Stimulated activated CD8-positive, alpha-beta memory T cell treated with anti-CD3 and anti-CD28 coated beads, Interleukin-4, amount 100 ng/mL, for 48 hours (primary cell): ENCODE results near the gene PRSS21.

Experiments used
- DNase-seq: peaks from one replicate; pipeline ENCODE4 v3.0.0-alpha.2; 2020

PRSS21 gene

DNA sequence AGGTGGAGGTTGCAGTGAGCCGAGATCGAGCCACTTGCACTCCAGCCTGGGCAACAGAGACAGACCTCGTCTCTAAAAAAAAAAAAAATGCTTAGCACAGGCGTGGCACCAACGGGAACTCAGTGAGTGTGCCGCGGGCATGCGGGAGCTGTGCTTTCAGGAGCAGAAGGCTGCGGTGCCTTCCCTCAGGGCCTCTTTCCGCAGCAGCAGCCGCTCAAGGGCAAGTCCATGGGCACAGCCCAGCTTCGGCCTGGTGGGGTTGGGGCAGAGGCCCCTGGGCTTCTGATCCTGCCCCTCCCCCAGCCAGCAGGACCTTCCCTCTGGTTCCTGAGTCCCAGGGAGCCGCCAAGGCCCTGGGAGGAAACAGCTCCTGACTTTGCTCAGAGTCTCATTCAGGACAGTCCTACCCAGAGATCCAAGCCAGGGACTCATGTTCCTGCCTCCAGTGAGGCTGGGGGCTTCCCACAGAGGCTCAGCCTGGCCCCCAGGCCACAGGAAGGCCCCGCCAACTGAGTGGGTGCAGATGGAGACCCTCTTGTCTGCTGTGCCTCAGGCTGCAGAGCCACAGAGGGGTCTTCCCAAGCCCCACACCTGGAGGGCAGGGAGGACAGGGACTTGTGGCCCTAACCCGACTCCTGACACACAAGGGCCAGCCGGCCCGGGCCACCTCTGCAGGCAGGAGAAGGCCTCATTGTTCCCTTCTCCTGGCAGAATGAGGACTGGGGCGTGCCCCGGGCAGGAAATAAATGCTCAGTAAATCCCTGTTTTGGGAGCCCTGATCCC, 9.7 kb downstream of the PRSS21 start:
- no peak for DNase-seq

DNA sequence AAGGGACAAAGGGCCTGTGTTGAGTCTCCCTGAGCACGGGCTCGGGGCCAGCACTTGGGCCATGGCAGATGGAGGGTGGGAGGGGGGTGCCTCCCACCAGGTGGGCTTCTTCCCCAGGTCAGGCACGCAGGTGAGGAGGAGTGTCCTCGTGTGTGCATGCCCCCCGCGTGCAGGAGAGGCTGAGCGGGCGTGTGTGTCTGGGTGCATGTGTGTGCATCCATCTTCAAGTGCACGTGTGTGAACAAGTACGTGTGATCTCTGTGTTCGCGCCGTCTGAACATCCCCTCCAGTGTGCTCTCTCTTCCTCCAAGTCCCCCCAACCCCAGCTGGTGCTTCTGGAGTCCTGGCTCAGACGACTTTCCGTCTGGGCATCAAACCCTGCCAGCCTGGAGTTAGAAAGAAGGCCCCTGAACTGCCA, 10.3 kb downstream of the PRSS21 start:
- DNase-seq = no peak

DNA sequence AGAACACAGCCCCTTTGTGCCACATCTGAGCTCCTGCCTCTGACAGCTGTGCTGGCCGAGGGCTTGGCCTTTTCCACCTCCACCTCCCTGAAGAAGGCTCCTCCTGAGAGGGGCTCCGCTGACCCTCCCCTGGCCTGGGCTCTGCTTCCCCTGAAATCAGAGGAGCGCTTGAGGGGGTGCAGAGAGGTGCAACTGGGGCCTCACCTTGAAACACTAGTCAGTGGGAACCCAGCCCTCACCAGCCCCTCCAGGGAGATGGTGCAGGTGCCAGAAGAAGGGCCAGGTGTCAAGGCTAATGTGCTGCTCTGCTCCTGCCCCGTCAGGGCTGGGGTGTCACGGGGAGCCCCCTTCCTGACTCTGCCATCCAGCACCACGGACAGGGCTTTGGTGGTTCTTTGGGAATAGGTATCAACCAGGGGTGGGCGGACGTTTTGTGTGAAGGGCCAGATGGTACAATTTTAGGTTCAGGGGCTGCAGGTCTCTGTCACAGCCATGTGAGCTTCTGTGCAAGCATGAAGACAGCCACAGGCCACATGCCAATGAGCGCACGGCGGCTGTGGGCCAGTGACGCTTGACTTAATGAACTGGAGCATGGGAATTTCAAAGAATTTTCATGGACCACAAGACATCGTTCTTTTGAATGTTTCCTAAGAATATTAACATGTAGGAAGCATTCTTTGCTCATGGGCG, 10.9 kb downstream of the PRSS21 start:
- DNase-seq = no peak

DNA sequence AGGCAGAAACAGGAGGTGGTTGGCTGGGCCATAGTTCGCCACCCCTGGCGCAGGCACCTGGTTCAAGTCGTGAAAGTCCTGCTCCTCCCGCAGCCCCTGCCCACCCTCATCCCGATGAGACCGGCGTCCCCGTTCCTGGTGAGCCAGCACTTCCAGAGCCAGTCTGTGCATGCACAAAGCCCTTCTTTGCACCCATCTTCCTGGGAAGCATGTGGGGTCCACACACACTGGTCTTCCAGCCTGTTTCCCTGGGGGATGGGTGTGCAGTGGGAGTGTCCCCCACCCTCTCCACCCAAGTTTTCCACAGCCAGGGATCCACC, 11.4 kb downstream of the PRSS21 start:
- no peak for DNase-seq

DNA sequence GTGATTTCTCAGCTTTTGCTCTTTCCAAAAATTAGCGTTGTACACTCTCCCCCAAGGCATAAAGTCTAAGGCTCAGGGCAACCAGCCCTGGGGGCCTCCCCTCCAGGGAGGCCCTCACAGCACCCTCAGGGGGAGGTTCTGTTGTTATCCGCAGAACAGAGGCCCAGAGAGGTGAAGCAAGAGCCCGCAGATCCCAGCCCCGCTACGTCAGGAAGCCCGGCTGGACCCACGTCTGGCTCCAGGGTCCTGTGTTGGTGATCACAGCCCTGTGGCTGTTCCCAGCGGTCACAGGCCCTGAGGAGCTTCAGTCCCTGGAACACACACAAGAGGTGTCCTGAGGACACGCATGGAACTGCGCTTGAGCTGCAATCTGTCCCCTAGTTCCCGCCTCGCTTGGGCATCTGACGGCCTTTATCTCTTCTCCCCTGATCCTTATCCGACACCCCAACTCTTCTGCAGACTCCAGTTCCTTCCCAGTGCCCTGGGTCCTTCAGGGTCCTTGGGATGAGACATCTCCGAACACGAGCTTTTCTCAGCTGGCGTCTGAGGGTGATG, 11.9 kb downstream of the PRSS21 start:
- DNase-seq = no peak

DNA sequence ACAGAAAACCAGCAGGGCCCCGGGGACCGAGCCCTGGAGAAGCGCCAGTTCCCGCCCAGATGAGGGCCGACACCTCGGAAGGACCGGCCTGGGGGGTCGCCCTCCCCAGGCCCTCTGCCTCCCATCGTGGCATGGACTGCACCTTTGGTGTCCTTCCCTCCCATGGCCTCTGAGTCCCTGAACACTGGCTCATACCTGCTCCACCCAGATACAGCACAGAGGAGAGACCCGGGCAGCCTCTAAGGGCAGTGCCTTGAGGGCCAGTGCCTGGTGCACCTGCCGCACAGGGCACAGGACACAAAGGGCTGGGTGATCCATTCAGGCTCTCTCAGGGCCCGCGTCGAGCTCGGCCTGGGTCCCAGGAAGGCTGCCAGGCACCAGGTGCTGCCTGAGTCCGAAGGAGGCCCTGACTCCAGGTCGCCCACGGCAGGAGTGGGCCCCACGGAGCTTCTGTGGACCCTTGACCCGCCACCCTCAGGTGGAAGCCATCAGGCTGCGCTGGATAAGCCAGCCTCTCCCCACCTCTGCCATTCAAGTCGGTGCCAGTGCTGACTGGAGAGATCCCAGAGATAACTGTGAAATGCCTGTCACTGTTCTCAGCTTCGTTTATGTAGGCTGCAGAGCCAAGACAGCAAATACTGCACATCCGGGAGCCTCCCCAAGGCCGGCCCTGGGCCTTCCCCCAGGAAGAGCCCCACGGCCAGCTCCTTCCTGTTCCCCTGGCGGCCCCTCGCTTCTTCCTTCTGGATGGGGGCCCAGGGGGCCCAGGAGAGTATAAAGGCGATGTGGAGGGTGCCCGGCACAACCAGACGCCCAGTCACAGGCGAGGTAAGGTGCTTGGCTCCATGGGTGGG, 12.7 kb downstream of the PRSS21 start, which contains the start of gene ZG16B:
Gene ZG16B, plus strand, starts transcription at position 803 of the 854 bp plus-strand sequence. CDS start 139 bp downstream, outside the sequence.
- DNase-seq = no peak

DNA sequence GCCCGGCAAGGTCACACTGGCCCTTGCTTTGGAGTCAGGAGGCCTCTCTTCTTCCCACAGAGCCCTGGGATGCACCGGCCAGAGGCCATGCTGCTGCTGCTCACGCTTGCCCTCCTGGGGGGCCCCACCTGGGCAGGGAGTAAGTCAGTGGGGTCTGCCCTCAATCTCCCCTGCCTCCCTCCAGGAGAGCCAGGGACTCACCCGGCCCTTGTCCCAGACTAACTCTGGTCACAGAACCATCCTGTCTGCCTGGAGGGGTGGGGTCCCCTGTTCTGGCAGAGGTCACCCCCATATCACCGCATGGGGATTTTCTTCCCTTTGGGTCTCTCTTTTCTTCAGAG, 13.3 kb downstream of the PRSS21 start:
- no peak for DNase-seq

DNA sequence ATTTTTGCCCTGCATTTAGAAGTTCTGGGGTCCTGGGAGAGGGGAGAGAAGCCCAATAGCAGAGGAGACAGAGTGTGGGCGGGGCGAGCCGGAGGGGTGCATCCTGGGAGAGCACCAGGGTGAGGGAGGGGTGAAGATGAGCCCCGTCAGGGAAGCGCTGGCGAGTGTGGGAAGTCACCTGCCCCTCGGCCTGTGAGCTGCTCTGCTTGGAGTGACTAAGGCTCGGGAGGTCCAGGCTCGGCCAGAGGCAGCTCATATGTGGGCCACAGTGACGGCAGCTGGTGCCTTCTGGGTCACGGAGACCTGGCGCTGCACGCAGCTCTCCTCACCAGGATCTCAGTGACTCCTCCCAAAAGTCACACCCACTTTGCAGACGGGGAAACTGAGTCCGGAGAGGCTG, 14.2 kb downstream of the PRSS21 start:
- no peak for DNase-seq

DNA sequence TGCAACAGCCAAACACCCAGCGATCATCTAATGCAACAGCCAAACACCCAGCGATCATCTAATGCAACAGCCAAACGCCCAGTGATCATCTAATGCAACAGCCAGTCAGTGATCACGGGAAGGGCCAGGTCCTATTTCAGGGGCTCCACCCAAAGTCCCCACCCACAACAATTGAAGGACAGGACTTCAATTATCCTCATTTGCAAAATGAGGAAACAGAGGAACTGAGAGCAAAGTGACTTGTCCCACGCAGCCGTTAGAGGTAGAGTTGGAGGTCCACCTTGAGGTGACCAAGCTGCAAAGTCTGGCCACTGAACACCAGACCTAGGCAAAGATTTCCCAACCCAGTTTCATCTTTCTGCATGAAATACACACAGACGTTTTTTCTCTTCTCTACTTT, 16.7 kb downstream of the PRSS21 start:
- DNase-seq = no peak

DNA sequence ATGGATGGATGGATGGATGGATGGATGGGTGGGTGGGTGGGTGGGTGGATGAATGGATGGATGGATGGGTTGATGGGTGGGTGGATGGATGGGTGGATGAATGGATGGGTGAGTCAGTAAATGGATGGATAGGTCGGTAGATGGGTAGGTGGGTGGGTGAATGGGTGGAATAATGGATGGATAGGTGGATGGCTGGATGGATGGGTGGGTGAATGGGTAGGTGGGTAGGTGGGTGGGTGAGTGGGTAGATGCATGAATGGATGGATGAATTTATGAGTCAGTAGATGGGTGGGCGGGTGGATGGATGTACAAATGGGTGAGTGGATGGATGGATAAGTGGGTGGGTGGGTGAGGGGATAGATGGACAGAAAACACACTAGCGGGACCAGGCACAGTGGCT, 17.9 kb downstream of the PRSS21 start:
- DNase-seq = no peak

DNA sequence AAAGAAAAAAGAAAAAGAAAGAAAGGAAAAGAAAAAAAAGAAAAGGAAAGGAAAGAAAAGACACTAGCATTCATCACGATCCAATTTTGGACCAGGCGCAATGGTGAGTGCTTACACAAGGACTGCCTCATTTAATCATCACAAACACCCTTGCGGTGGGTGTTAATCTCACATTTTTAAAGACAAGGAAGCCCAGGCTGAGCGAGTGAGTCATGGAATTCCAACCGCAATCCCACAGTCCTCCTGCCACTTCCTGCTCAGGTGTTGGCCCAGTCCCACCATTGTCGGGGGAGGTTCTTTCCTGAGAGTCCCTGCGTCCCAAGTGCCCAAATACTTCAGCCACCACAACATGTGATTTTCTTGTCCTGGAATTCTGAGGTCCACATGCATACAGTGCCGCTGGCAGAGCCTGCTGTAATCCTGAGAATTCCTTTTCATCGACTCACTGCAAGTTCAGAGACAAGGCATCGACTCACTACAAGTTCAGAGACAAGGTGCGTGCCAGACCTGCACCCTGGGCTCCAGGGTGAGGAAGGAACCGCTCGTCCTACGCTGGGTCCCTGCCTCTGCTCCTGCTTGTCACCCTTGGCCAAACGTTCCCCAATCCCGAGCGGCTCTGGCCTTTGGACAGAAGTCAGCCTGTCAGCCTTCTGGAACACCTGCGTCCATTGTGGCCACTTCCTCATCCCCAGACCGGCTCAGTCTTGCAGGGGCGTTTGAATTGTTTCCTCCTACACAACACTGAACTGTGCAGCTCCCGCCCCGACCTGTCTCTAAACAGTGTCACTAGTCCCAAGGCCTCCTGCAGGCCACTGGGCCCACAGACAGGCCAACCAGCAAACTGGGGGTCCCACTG, 18.8 kb downstream of the PRSS21 start:
- no peak for DNase-seq

DNA sequence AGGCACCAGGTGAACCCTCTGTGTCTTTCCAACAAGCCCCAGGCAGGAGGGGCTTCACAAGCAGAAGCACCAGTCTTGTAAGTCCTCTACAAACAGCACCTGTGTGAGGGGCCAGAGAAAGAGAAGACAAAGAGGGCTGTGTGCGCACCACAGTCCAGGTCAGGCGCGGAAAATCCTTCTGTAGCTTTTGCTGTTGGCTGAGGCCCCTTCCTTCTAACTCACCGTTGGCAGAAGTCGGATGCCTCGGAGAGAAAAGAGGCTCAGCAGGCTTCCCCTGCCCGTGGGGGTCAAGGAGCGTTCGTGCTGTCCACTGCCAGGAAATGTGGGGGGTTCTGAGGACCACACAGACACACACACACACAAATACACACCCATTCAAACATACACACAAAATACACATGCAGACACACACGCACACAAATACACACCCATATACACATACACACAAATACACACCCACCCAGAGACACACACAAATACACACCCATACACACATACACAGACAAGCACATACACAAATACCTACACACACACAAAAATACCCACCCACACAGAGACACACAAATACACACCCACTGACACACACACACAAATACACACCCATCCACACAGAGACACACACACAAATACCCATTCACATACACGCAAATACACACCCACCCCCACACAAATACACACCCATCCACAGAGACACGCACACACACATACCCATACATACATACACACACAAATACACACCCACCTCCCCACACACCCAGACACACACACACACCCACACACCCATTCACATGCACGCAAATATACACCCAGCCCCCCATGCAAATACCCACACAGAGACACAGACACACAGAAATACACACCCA, 19.8 kb downstream of the PRSS21 start:
- DNase-seq = no peak

DNA sequence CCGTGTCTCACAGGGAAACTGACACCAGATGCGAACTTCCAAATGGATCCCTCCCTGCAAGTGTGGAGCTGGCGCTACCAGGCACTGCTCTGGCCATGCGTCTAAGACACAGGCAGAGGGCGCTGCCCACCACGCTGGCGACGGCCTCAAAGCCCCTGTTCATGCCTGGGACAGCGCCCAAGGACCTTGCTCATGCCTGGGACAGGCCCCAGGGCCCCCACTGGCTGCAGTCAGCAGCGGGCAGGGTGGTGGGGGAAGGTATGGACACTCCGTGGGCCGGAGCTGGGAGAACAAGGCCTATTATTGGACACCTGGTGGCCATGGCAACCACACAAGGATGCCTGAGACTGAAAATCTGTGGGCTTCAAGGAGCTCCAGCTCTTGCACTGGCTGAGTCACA, 21.9 kb downstream of the PRSS21 start:
- DNase-seq = peak; percentile 74

DNA sequence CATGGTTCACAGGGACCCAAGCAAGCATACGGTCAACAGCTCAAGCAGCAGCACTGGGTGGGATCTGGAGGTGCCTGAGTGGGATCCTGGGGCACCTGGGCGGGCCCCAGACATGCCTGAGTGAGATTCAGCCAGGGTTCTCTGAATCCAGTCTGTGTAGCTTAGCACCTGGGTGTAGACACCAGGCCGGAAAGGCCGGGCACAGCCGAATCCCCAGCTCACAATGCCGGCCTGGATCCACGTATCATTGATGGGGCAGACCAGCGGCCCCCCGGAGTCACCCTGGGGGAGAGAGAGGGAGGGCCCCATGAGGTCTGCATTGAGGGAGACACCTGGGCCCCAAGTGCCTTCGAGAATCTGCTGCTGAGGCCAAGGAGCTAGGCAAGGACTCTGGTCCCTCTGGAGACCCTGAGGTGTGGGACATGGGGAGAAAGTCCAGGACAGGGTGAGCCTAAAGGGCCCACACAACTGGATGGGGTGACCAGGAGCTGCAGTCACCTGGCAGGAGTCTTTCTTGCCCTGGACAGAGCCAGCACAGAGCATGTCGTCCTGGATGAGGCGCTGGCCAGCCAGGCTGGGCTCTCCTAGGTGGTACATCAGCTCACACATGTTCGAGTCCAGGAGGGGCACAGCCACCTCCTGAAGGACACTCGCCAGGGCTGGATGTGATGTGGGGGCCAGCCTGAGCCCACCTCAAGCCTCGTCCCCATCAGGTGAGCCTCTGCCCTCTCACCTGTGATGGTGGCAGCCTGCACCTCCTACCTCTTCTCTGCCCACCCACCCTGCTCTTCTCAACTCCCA, 22.8 kb downstream of the PRSS21 start:
- DNase-seq = no peak

DNA sequence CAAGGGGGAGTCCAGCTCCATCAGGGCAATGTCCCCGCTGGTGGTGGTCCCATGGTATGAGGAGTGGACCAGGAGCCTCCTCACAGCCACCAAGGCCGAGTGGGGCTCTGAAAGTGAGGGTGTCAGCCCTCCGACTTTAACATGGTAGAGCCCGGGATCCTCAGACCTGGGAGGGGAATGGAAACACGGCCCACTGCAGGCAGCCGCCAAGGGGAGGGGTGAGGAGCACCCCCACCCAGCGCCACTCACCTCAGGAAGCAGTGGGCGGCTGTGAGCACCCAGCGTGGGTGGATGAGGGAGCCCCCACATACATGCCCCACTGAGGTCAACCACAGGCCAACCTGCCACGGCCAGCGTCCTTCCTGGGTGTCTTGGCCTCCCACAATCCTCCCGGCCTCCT, 23.9 kb downstream of the PRSS21 start:
- DNase-seq = no peak

DNA sequence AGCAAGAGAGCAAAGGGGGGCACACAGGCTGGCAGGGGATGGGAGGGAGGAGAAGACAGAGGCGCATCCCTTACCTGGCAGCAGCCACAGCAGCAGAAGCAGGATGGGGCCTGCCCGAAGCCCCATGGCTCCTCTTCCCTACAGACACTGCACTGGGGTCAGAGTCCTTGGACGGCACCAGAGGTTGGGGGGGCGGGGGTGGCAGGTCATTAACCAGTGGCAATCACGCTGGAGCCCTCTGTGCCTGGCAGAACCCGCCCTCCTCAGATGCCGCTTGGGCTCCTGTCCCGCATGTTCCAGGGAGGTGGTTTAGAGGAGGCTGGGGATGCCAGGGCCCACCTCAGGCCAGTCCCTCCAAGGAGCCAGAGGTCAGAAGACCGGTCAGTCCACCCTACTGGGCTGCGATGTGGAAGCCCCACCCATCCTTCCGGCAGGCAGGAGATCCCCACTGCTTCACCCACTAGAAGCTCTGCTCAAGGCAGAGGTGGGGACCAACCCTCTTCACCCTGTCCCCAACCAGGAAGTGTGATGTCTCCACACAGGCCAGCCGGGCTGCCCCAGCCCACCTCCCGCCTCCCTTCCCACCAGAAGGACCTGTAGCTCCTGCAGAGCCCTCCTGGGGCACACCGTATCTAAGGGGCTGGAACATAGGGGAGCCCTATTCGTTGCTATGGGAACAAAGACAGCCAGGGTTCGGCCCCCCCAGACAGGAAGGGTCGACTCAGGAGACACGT, 24.7 kb downstream of the PRSS21 start:
- peak; percentile 41 for DNase-seq

DNA sequence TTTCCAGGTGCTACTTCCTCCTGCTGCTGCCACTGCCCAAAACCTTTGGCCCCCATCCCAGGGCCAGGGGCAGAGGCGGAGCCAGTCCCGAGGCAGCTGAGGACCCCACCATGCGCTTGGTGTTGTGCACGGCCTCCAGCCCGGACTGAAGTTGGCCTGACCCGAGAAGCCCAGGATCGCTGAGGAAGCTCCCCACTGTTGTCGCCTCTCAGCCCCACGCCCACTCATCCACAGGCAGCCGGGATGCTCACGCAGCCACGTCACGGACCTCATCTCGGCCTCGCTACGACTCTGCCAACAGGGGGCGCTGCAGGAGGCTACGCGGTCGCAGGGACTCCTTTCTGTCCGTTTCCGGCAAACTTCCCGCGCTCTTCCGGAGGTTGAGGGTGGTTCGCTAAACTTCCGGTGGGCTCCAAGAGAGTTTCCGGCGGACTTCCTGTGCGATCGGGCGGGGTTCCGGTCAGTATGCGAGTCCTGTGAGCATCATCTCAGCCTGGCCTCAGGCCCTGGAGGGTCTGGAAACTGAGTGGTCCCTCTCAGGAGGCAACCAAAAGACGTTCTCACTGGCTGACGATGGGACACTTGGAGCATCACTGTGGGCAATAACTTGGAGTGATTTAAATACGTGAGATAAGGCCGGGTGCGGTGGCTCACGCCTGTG, 25.4 kb downstream of the PRSS21 start:
- peak; percentile 94 for DNase-seq

DNA sequence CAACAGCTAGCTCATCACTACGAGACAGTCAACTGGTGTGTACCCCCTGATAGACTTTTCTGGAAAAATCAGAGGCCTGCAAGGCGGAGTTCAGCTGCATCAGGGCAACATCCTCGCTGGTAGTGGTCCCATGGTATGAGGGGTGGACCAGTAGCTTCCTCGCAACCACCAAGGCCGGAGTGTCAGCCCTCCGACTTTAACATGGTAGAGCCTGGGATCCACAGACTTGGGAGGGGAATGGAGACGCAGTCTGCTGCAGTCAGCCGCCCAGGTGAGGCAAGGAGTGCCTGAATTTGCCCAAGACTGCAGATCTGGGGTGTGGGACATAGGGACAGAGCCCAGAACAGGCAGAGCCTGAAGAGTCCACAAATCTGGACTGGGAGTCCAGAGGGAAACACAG, 26.5 kb downstream of the PRSS21 start:
- no peak for DNase-seq

DNA sequence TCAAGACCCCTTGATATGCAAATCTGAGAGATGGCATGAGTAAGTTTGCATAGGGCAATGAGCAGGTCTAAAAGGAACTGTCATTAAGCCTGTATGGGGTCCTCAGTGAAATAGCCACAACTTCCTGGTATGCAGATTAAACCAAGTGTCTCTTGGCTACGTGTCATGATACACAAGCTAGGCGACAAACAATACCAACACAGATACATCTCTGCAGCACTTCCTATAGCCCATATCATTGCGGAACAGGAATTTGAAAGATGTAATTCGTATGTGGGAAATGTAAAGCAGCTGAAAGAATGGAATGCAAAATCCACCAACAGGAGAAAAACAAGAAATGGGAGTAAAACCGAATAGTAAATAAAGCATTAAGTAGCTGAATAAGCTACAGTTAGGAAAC, 28.1 kb downstream of the PRSS21 start:
- no peak for DNase-seq
